Measurements from ENCODE around the gene GGCT. TPM values are rescaled to one million over a fixed set of nuclear protein-coding genes. Genes with fewer than 3 reads are reported as not detected.

The GGCT gene
- total RNA-seq, 4 donors from 2014 or later = 3.6 to 21.3 (median 16.5) TPM

GRCh38 chr7:30524545-30524944 lies 19.9 kb upstream of the GGCT start:
- H3K27ac ChIP-seq = peak overlapping the region in 1 of 4 donors; percentile 51
- H3K4me1 ChIP-seq = peaks cover 0 to 42% (median 28%) of the 10 kb centered on the region in 4 donors
- H3K9me3 ChIP-seq = no peaks in the 10 kb centered on the region
- TF ChIP-seq POLR2AphosphoS5 (IDR thresholded peaks at IDR 0.05) (no peak), EP300 (IDR thresholded peaks at IDR 0.05; ENCODE audit: low read depth) (no peak)
- intact Hi-C loops (cut with DNase I; ENCODE audit: low total_unique reads) = no loop called here
- no peaks in the 10 kb centered on the region for H3K36me3 ChIP-seq
- in situ Hi-C loops (cut with MboI; ENCODE audit: low pct_ligation_motif_present in 1 of 4, low pct_unique_long_range_greater_than_20kb in 1 of 4, low sequenced_read_pairs in 3 of 4) = no loop called here
- H3K4me3 ChIP-seq = no peak overlapping the region
- no peaks in the 10 kb centered on the region for H3K27me3 ChIP-seq
- 32% methylated on average over 2 of the region's 2 CpGs; no CpG with 5 or more reads in 1 of the 2 donors for WGBS, 2 donors (ENCODE audit: low coverage in 1 of 2)
- no peak for DNase-seq

- no peak for TF ChIP-seq POLR2AphosphoS5 (IDR thresholded peaks at IDR 0.05)
- TF ChIP-seq CTCF (IDR thresholded peaks at IDR 0.05) = no peak
- TF ChIP-seq EP300 (IDR thresholded peaks at IDR 0.05; ENCODE audit: low read depth) = no peak
- no peak for TF ChIP-seq POLR2A (IDR thresholded peaks at IDR 0.05)
- H3K4me3 ChIP-seq = no peak overlapping the region
- peaks cover 0 to 42% (median 31%) of the 10 kb centered on the region in 4 donors for H3K4me1 ChIP-seq
- intact Hi-C loops (cut with DNase I; ENCODE audit: low total_unique reads) = no loop called here
- H3K27ac ChIP-seq = no peak overlapping the region
- no peaks in the 10 kb centered on the region for H3K9me3 ChIP-seq
- 90% methylated on average over 2 of the region's 2 CpGs; no CpG with 5 or more reads in 1 of the 2 donors for WGBS, 2 donors (ENCODE audit: low coverage in 1 of 2)
- no peaks in the 10 kb centered on the region for H3K27me3 ChIP-seq
- DNase-seq = no peak
- in situ Hi-C loops (cut with MboI; ENCODE audit: low pct_ligation_motif_present in 1 of 4, low pct_unique_long_range_greater_than_20kb in 1 of 4, low sequenced_read_pairs in 3 of 4) = no loop called here
- H3K36me3 ChIP-seq = no peaks in the 10 kb centered on the region
These were observed 18.8 kb upstream of the GGCT start for GRCh38 chr7:30523466-30523865.

GRCh38 chr7:30522159-30522558 lies 17.5 kb upstream of the GGCT start:
- peak overlapping the region in 1 of 4 donors; percentile 62 for H3K27ac ChIP-seq
- DNase-seq = no peak
- 52 to 78% methylated on average over 3 of the region's 3 CpGs for WGBS, 2 donors (ENCODE audit: low coverage in 1 of 2)

DNA sequence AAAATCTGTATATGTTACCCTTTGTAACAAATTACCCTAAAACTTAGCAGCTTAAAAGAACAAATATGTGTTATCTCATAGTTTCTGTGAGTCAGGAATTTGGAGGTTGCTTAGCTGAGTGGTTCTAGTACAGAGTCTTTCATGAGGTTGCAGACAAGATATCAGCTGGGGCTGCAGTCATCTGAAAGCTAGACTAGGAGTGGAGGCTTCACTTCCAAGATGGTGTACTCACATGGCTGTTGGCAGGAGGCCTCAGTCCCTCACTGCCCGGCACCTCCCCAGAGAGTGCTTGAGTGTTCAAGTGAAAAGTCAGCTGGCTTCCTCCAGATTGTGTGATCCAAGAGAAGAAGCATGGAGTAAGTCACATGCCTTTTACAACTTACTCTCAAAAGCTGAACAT lies 16.9 kb upstream of the GGCT start:
- peaks cover 0 to 42% (median 31%) of the 10 kb centered on the region in 4 donors for H3K4me1 ChIP-seq
- no peaks in the 10 kb centered on the region for H3K9me3 ChIP-seq
- no peaks in the 10 kb centered on the region for H3K27me3 ChIP-seq
- no peak for DNase-seq
- intact Hi-C loops (cut with DNase I; ENCODE audit: low total_unique reads) = no loop called here
- no peak overlapping the region for H3K4me3 ChIP-seq
- peak overlapping the region in 1 of 4 donors; percentile 62 for H3K27ac ChIP-seq
- TF ChIP-seq POLR2A (IDR thresholded peaks at IDR 0.05) (no peak), EP300 (IDR thresholded peaks at IDR 0.05; ENCODE audit: low read depth) (no peak), CTCF (IDR thresholded peaks at IDR 0.05) (no peak), POLR2AphosphoS5 (IDR thresholded peaks at IDR 0.05) (no peak)
- no peaks in the 10 kb centered on the region for H3K36me3 ChIP-seq
- in situ Hi-C loops (cut with MboI; ENCODE audit: low pct_ligation_motif_present in 1 of 4, low pct_unique_long_range_greater_than_20kb in 1 of 4, low sequenced_read_pairs in 3 of 4) = no loop called here
- 64% methylated on average over 1 of the region's 1 CpG; no CpG with 5 or more reads in 1 of the 2 donors for WGBS, 2 donors (ENCODE audit: low coverage in 1 of 2)

More at GRCh38 chr7:30522159-30522558, 17.5 kb upstream of the GGCT start:
- Histone ChIP-seq H3K4me1 (peaks cover 0 to 42% (median 31%) of the 10 kb centered on the region in 4 donors), H3K27me3 (no peaks in the 10 kb centered on the region), H3K4me3 (no peak overlapping the region), H3K9me3 (no peaks in the 10 kb centered on the region), H3K36me3 (no peaks in the 10 kb centered on the region)
- no peak for TF ChIP-seq POLR2AphosphoS5 (IDR thresholded peaks at IDR 0.05)
- no peak for TF ChIP-seq EP300 (IDR thresholded peaks at IDR 0.05; ENCODE audit: low read depth)
- no peak for TF ChIP-seq POLR2A (IDR thresholded peaks at IDR 0.05)
- no peak for TF ChIP-seq CTCF (IDR thresholded peaks at IDR 0.05)
- in situ Hi-C loops (cut with MboI; ENCODE audit: low pct_ligation_motif_present in 1 of 4, low pct_unique_long_range_greater_than_20kb in 1 of 4, low sequenced_read_pairs in 3 of 4) (no loop called here), intact Hi-C loops (cut with DNase I; ENCODE audit: low total_unique reads) (no loop called here)

GRCh38 chr7:30519122-30519521 lies 14.5 kb upstream of the GGCT start:
- in situ Hi-C loops (cut with MboI; ENCODE audit: low pct_ligation_motif_present in 1 of 4, low pct_unique_long_range_greater_than_20kb in 1 of 4, low sequenced_read_pairs in 3 of 4) (no loop called here), intact Hi-C loops (cut with DNase I; ENCODE audit: low total_unique reads) (loop anchor here (5.0 kb wide), 1 partner anchor 1617 kb away; no protein-coding TSS in a partner anchor)
- H3K9me3 ChIP-seq = no peaks in the 10 kb centered on the region
- H3K36me3 ChIP-seq = no peaks in the 10 kb centered on the region
- H3K4me1 ChIP-seq = peaks cover 0 to 29% (median 22%) of the 10 kb centered on the region in 4 donors
- H3K27me3 ChIP-seq = no peaks in the 10 kb centered on the region
- no peak for TF ChIP-seq POLR2AphosphoS5 (IDR thresholded peaks at IDR 0.05)
- TF ChIP-seq CTCF (IDR thresholded peaks at IDR 0.05) = no peak
- no peak for TF ChIP-seq POLR2A (IDR thresholded peaks at IDR 0.05)
- no peak for TF ChIP-seq EP300 (IDR thresholded peaks at IDR 0.05; ENCODE audit: low read depth)
- WGBS, 2 donors (ENCODE audit: low coverage in 1 of 2) = 43 to 63% methylated on average over 3 of the region's 3 CpGs
- no peak overlapping the region for H3K27ac ChIP-seq
- no peak for DNase-seq
- H3K4me3 ChIP-seq = no peak overlapping the region
